Measurements from ENCODE around the gene CCL17. TPM values are rescaled to one million over a fixed set of nuclear protein-coding genes. Genes with fewer than 3 reads are reported as not detected.

Gene CCL17
- total and polyA plus RNA-seq, 10 of the 15 experiments (the other 5 are each of a cell fraction or from before 2014, with no cell fraction given) = 1.2 to 84.9 (median 34.2) TPM

DNA sequence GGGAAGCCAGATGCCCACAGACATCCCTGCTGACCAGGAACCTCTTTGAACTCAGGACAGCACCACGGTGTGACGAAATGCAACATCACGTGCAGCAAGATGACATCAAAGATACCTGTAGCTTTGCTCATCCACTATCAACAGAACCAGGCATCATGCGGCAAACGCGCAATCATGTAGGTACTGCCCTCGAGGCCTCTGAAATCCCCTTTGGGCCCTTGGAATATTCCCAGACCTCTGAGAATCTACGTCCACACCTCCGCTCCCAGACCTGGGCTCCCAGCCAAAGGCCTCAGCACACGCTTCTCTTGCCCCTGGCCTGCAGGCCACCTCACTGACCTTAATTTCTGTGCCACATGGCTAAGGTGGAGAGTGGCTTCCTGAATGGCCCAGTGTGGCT is 25.0 kb upstream of the CCL17 start:
- H2AFZ ChIP-seq (ENCODE audit: control insufficient read depth, low read depth, low read length) = no peak overlapping the region
- ATAC-seq (no peak), DNase-seq (ENCODE audit: low read depth, low spot score) (no peak), FAIRE-seq (no peak)
- intact Hi-C loops (cut with micrococcal nuclease; ENCODE audit: unreplicated experiment) (no loop called here), in situ Hi-C loops (cut with MboI) (no loop called here)
- no TSS peak for BruUV-seq (replicated peaks)
- H3K4me1 ChIP-seq (ENCODE audit: control insufficient read depth, insufficient read depth, low read length) = peaks cover 51% of the 10 kb centered on the region
- WGBS (ENCODE audit: insufficient coverage, insufficient replicate concordance, low lambda C conversion rate, missing lambda C conversion rate) = 94% methylated on average over 10 of the region's 10 CpGs
- CTCF ChIA-PET = interaction anchor here (1.2 to 2.6 kb wide), 4 partner anchors 11 to 77 kb away, joined by 3 to 19 read pairs (median 8); no protein-coding TSS in a partner anchor
- no peaks in the 10 kb centered on the region for H3K9me3 ChIP-seq (replicated peaks; ENCODE audit: control insufficient read depth, insufficient read depth, low read length)
- POLR2A ChIA-PET = interaction anchor here (3.2 kb wide), 1 partner anchor 7 kb away, joined by 30 read pairs; no protein-coding TSS in a partner anchor
- H3K79me2 ChIP-seq (ENCODE audit: control insufficient read depth, insufficient read depth, low read length) = no peaks in the 10 kb centered on the region
- no peaks in the 10 kb centered on the region for H4K20me1 ChIP-seq (ENCODE audit: control insufficient read depth, insufficient read depth)
- H3K4me2 ChIP-seq (ENCODE audit: control insufficient read depth, insufficient read depth) = no peak overlapping the region
- no peak overlapping the region for H3K9ac ChIP-seq (ENCODE audit: control insufficient read depth, insufficient read depth, low read length)
- RAD21 ChIA-PET (ENCODE audit: unreplicated experiment) = interaction anchor here (3.8 kb wide), 1 partner anchor 78 kb away, joined by 40 read pairs; no protein-coding TSS in a partner anchor
- H3K36me3 ChIP-seq (ENCODE audit: control insufficient read depth in 2 of 2, insufficient read depth in 2 of 2, low read length in 1 of 2) = no peaks in the 10 kb centered on the region
- TF ChIP-seq NFYA (IDR thresholded peaks at IDR 0.05; ENCODE audit: borderline replicate concordance, low read depth, low read length) (no peak), ESRRA (IDR thresholded peaks at IDR 0.05; ENCODE audit: low read length) (no peak), CBX5 (IDR thresholded peaks at IDR 0.05; ENCODE audit: low read depth) (no peak), FOS (IDR thresholded peaks at IDR 0.05; ENCODE audit: borderline replicate concordance, extremely low read depth, insufficient read length) (no peak), BACH1 (IDR thresholded peaks at IDR 0.05; ENCODE audit: borderline replicate concordance) (no peak), RAD21 (IDR thresholded peaks at IDR 0.05; ENCODE audit: insufficient read depth, low read depth, low read length) (no peak), TBL1XR1 (IDR thresholded peaks at IDR 0.05; ENCODE audit: low read depth, low read length) (no peak), RBBP5 (conservative IDR thresholded peaks at IDR 0.05) (no peak), MYB (IDR thresholded peaks at IDR 0.05; ENCODE audit: borderline replicate concordance, low read depth, low read length) (no peak)
- TF ChIP-seq, protein P1, sequence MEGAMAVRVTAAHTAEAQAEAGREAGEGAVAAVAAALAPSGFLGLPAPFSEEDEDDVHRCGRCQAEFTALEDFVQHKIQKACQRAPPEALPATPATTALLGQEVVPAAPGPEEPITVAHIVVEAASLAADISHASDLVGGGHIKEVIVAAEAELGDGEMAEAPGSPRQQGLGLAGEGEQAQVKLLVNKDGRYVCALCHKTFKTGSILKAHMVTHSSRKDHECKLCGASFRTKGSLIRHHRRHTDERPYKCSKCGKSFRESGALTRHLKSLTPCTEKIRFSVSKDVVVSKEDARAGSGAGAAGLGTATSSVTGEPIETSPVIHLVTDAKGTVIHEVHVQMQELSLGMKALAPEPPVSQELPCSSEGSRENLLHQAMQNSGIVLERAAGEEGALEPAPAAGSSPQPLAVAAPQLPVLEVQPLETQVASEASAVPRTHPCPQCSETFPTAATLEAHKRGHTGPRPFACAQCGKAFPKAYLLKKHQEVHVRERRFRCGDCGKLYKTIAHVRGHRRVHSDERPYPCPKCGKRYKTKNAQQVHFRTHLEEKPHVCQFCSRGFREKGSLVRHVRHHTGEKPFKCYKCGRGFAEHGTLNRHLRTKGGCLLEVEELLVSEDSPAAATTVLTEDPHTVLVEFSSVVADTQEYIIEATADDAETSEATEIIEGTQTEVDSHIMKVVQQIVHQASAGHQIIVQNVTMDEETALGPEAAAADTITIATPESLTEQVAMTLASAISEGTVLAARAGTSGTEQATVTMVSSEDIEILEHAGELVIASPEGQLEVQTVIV (IDR thresholded peaks at IDR 0.05; ENCODE audit: borderline replicate concordance, partially characterized antibody) = no peak
- TF ChIP-seq, protein P2, sequence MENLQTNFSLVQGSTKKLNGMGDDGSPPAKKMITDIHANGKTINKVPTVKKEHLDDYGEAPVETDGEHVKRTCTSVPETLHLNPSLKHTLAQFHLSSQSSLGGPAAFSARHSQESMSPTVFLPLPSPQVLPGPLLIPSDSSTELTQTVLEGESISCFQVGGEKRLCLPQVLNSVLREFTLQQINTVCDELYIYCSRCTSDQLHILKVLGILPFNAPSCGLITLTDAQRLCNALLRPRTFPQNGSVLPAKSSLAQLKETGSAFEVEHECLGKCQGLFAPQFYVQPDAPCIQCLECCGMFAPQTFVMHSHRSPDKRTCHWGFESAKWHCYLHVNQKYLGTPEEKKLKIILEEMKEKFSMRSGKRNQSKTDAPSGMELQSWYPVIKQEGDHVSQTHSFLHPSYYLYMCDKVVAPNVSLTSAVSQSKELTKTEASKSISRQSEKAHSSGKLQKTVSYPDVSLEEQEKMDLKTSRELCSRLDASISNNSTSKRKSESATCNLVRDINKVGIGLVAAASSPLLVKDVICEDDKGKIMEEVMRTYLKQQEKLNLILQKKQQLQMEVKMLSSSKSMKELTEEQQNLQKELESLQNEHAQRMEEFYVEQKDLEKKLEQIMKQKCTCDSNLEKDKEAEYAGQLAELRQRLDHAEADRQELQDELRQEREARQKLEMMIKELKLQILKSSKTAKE (IDR thresholded peaks at IDR 0.05; ENCODE audit: low read depth, poor library complexity, severe bottlenecking) = no peak
- no peak overlapping the region for H3K4me3 ChIP-seq
- no peaks in the 10 kb centered on the region for H3K27me3 ChIP-seq (replicated peaks in 1 of 2; ENCODE audit: control insufficient read depth in 2 of 2, insufficient read depth in 2 of 2, low read length in 1 of 2)
- no peak overlapping the region for H3K27ac ChIP-seq (ENCODE audit: control insufficient read depth, insufficient read depth)
- SMC1A ChIA-PET (ENCODE audit: uncharacterized antibody, unreplicated experiment) = interaction anchor here (2.8 to 3.2 kb wide), 2 partner anchors 38 to 77 kb away, joined by 22 to 23 read pairs; no protein-coding TSS in a partner anchor
